Measurements from ENCODE around the gene TTC9.

DNA sequence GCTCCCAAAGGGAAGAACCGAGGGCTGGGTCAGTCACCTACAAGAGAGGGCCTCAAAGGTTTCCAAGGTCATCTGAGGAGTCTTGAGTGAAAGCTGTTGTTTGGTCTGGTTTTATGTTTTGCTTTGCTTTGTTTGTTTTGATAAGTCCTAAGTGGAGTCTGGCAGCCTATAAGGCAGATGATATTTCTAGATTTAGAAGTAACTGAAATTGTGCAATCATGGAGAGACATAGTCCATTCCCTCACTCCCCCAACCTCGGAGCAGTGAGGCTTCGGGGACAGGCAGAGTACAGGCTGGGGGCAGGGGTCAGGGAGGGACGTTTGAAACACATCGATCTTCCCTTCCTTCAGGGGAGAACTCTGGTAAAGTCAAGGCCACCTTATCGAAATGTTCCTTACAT is 42.3 kb downstream of the TTC9 start:
- no peak for TF ChIP-seq TCF7 (IDR thresholded peaks at IDR 0.05; ENCODE audit: borderline replicate concordance)
- TF ChIP-seq SMC3 (IDR thresholded peaks at IDR 0.05; ENCODE audit: borderline replicate concordance, low read length): no peak
- no peak for TF ChIP-seq POLR2AphosphoS5 (IDR thresholded peaks at IDR 0.05; ENCODE audit: low read length)
- no peak for TF ChIP-seq MTA3 (IDR thresholded peaks at IDR 0.05; ENCODE audit: borderline replicate concordance, low read length)
- no peak for TF ChIP-seq RCOR1 (conservative IDR thresholded peaks at IDR 0.05; ENCODE audit: low read depth, low read length)
- no peak for TF ChIP-seq EP300 (IDR thresholded peaks at IDR 0.05; ENCODE audit: borderline replicate concordance in 1 of 2, control insufficient read depth in 1 of 2, low read depth in 2 of 2, low read length in 2 of 2)
- TF ChIP-seq RB1 (IDR thresholded peaks at IDR 0.05; ENCODE audit: borderline replicate concordance): no peak

All from GM12878 (cell line).